ENCODE measurements around the gene KLF12. TPM values are rescaled to one million over a fixed set of nuclear protein-coding genes. Genes with fewer than 3 reads are reported as not detected.
A peak's percentile ranks its signal among the peaks of the same experiment; 100 is the strongest.

Gene KLF12
- total RNA-seq, 1 donor from 2014 or later, result 28.6 TPM

- Mint-ChIP-seq H3K9me3 (no peaks in the 10 kb centered on the region), H3K27me3 (ENCODE audit: low read depth) (no peaks in the 10 kb centered on the region), H3K4me3 (peak overlapping the region; percentile 100), H3K36me3 (ENCODE audit: low read depth) (no peaks in the 10 kb centered on the region), H3K27ac (ENCODE audit: unreplicated experiment) (peak overlapping the region; percentile 90), H3K4me1 (peaks cover 39% of the 10 kb centered on the region)
- DNase-seq (ENCODE audit: low read depth, low spot score), result no peak
- TF ChIP-seq CTCF (conservative IDR thresholded peaks at IDR 0.05), result no peak
These were observed 1.9 kb downstream of the KLF12 start for GRCh38 chr13:74132152-74132775.

- no peak overlapping the region for H3K27ac Mint-ChIP-seq (ENCODE audit: unreplicated experiment)
- H3K9me3 Mint-ChIP-seq, result no peaks in the 10 kb centered on the region
- TF ChIP-seq CTCF (conservative IDR thresholded peaks at IDR 0.05), result no peak
- no peaks in the 10 kb centered on the region for H3K36me3 Mint-ChIP-seq (ENCODE audit: low read depth)
- H3K4me1 Mint-ChIP-seq, result peaks cover 41% of the 10 kb centered on the region
- no peaks in the 10 kb centered on the region for H3K27me3 Mint-ChIP-seq (ENCODE audit: low read depth)
- H3K4me3 Mint-ChIP-seq, result peak overlapping the region; percentile 75
- no peak for DNase-seq (ENCODE audit: low read depth, low spot score)
These were observed 3.0 kb downstream of the KLF12 start for GRCh38 chr13:74131227-74131626.

GRCh38 chr13:74129500-74130191, 4.6 kb downstream of the KLF12 start:
- H3K27ac Mint-ChIP-seq (ENCODE audit: unreplicated experiment), result no peak overlapping the region
- peak overlapping the region; percentile 39 for H3K4me3 Mint-ChIP-seq
- no peak for TF ChIP-seq CTCF (conservative IDR thresholded peaks at IDR 0.05)
- H3K36me3 Mint-ChIP-seq (ENCODE audit: low read depth), result no peaks in the 10 kb centered on the region
- no peak for DNase-seq (ENCODE audit: low read depth, low spot score)
- H3K27me3 Mint-ChIP-seq (ENCODE audit: low read depth), result no peaks in the 10 kb centered on the region
- H3K4me1 Mint-ChIP-seq, result peaks cover 41% of the 10 kb centered on the region
- H3K9me3 Mint-ChIP-seq, result no peaks in the 10 kb centered on the region

GRCh38 chr13:74128156-74128767, 5.9 kb downstream of the KLF12 start:
- Mint-ChIP-seq H3K9me3 (no peaks in the 10 kb centered on the region), H3K36me3 (ENCODE audit: low read depth) (no peaks in the 10 kb centered on the region), H3K27me3 (ENCODE audit: low read depth) (no peaks in the 10 kb centered on the region), H3K4me1 (peaks cover 41% of the 10 kb centered on the region), H3K27ac (ENCODE audit: unreplicated experiment) (no peak overlapping the region), H3K4me3 (peak overlapping the region; percentile 16)
- no peak for TF ChIP-seq CTCF (conservative IDR thresholded peaks at IDR 0.05)
- no peak for DNase-seq (ENCODE audit: low read depth, low spot score)

GRCh38 chr13:74118328-74118727, 15.9 kb downstream of the KLF12 start:
- Mint-ChIP-seq H3K9me3 (peaks cover 25% of the 10 kb centered on the region), H3K4me3 (no peak overlapping the region), H3K36me3 (ENCODE audit: low read depth) (peaks cover 42% of the 10 kb centered on the region), H3K27ac (ENCODE audit: unreplicated experiment) (no peak overlapping the region), H3K4me1 (no peaks in the 10 kb centered on the region), H3K27me3 (ENCODE audit: low read depth) (no peaks in the 10 kb centered on the region)
- no peak for DNase-seq (ENCODE audit: low read depth, low spot score)
- TF ChIP-seq CTCF (conservative IDR thresholded peaks at IDR 0.05), result no peak
